GM23248 (cell line): ENCODE measurements around the gene SIK1. TPM values are rescaled to one million over a fixed set of nuclear protein-coding genes. Genes with fewer than 3 reads are reported as not detected.

Experiments
- DNase-seq: peaks from one replicate; pipeline ENCODE4 v3.0.0-alpha.2; 2015
- H2AFZ ChIP-seq: fragments of 200-600 bp; sonication (generic); 2 replicates; pipeline ENCODE4 v1.6.1; 2016; ENCODE audit warnings: antibody characterized with exemption
- H3F3A ChIP-seq: fragments of 200-600 bp; sonication (generic); 2 replicates; pipeline ENCODE4 v1.6.1; 2016; ENCODE audit warnings: mild to moderate bottlenecking, antibody characterized with exemption, mixed run types; ENCODE audit not compliant: insufficient read depth
- H3K27ac ChIP-seq: fragments of 200-600 bp; sonication (generic); 2 replicates; pipeline ENCODE4 v1.5.1; 2016; ENCODE audit warnings: mild to moderate bottlenecking
- H3K27me3 ChIP-seq: fragments of 200-600 bp; sonication (generic); replicated peaks from 2 replicates; pipeline ENCODE4 v1.6.1; 2016; ENCODE audit warnings: mild to moderate bottlenecking; ENCODE audit not compliant: insufficient read depth
- H3K36me3 ChIP-seq: fragments of 200-600 bp; sonication (generic); 2 replicates; pipeline ENCODE4 v1.6.1; 2016; ENCODE audit warnings: low read depth, mild to moderate bottlenecking
- H3K4me1 ChIP-seq: fragments of 200-600 bp; sonication (generic); 2 replicates; pipeline ENCODE4 v1.6.1; 2016; ENCODE audit warnings: mild to moderate bottlenecking; ENCODE audit not compliant: insufficient read depth
- H3K4me2 ChIP-seq: fragments of 200-600 bp; sonication (generic); one replicate; pipeline ENCODE4 v1.6.1; 2016; ENCODE audit warnings: mild to moderate bottlenecking; ENCODE audit not compliant: unreplicated experiment
- H3K4me3 ChIP-seq: fragments of 200-600 bp; sonication (generic); 2 replicates; pipeline ENCODE4 v1.5.1; 2016; ENCODE audit warnings: mild to moderate bottlenecking
- H3K79me2 ChIP-seq: fragments of 200-600 bp; sonication (generic); 2 replicates; pipeline ENCODE4 v1.6.1; 2016; ENCODE audit warnings: mild to moderate bottlenecking; ENCODE audit not compliant: insufficient read depth
- H3K9ac ChIP-seq: fragments of 200-600 bp; sonication (generic); 2 replicates; pipeline ENCODE4 v1.6.1; 2016; ENCODE audit warnings: mild to moderate bottlenecking
- H3K9me2 ChIP-seq: fragments of 200-600 bp; sonication (generic); 2 replicates; pipeline ENCODE4 v1.6.1; 2016; ENCODE audit warnings: mixed run types, mild to moderate bottlenecking, moderate library complexity; ENCODE audit not compliant: insufficient read depth
- H3K9me3 ChIP-seq: fragments of 200-600 bp; sonication (generic); one replicate; pipeline ENCODE4 v1.6.1; 2017; ENCODE audit warnings: low read depth
- H4K20me1 ChIP-seq: fragments of 200-600 bp; sonication (generic); 2 replicates; pipeline ENCODE4 v1.6.0; 2016; ENCODE audit not compliant: insufficient read depth
- EZH2 ChIP-seq: fragments of 200-600 bp; sonication (generic); IDR thresholded peaks from 2 replicates; pipeline ENCODE4 v1.6.1; 2018; ENCODE audit warnings: antibody characterized with exemption, mild to moderate bottlenecking; ENCODE audit not compliant: insufficient read depth, poor library complexity, severe bottlenecking
- EZH2phosphoT487 ChIP-seq: fragments of 200-600 bp; sonication (generic); IDR thresholded peaks from 2 replicates; pipeline ENCODE4 v1.6.1; 2018; ENCODE audit warnings: antibody characterized with exemption, moderate library complexity, mild to moderate bottlenecking, low read depth; ENCODE audit not compliant: insufficient read depth
- WGBS, 2 experiments: methylation state at CpG; one replicate each; pipeline ENCODE4 v1.1.6; 2015 to 2017; ENCODE audit warnings: low lambda C conversion rate in 2 of 2, low coverage in 1 of 2; ENCODE audit errors: missing lambda C conversion rate in 2 of 2; 5-methylcytosine and 5-hydroxymethylcytosine counted together
- in situ Hi-C: fragments of 300-500 bp; cut with MboI; formaldehyde crosslinking; loops from 2 replicates; pipeline ENCODE4 v1.15.0; 2020
- polyA plus RNA-seq: library from polyadenylated mRNA; unstranded; fragments of >200 nt; fragmentation: Nextera tagmentation; extraction: Ambion mirVana; gene quantifications from 2 replicates; pipeline ENCODE4 v1.2.1, GENCODE V29; 2016
- total RNA-seq: library from RNA; depleted of rRNA; stranded (reverse); fragments of >200 nt; shearing (Covaris generic); gene quantifications from 2 replicates; pipeline ENCODE4 v1.2.3, GENCODE V29; 2014; rRNA removed

SIK1 gene
- total and polyA plus RNA-seq, 2 experiments from 2014 or later = 0.29 to 0.65 TPM

DNA sequence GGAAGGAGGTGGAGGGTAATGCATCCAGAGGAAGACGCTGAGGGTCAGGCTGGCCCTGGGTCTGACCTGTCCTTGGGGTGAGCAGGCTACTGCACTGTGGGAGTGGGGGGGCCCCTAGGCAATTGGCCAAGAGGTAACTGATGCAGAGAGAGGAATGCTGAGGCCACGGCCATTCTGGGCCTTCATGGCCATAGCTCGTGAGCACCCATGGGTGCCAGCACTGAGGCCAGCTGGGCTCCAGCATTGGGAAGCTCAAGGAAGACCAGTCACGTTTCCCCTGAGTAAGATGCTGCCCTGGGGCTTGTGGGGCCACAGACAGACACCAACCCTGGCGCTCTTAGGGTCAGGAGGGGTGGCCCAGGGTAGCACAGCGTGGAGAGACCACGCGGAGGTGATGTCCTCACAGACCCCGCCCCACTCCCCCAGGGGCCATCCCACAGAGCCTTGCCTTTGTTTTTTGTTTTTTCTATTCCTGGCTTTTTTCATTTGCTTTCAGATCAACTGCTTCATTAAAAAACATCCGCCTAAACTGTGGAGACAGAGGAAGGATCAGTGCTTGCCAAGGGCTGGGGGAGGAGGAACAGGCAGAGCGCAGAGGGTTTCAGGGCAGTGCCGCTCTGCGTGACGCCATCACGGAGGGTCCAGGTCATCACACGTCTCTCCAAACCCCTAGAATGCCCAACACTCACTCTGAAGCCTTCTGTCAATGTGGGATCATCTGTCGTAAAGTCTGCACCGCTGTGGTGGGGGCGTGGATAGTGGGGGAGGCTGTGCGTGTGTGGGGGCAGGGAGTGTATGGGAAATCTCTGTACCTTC is 61.1 kb downstream of the SIK1 start:
- WGBS, 2 experiments = 84 to 86% methylated on average over 20 of the region's 20 CpGs
- Histone ChIP-seq H3K4me2 (no peak overlapping the region), H3F3A (peaks cover 4% of the 10 kb centered on the region; the same call in 1 of the 2 replicates), H3K79me2 (no peaks in the 10 kb centered on the region), H3K9me2 (no peaks in the 10 kb centered on the region), H3K9ac (no peak overlapping the region), H3K36me3 (no peaks in the 10 kb centered on the region), H3K4me3 (no peak overlapping the region), H3K27me3 (no peaks in the 10 kb centered on the region), H3K4me1 (peaks cover 21% of the 10 kb centered on the region), H3K27ac (no peak overlapping the region), H4K20me1 (no peaks in the 10 kb centered on the region), H3K9me3 (no peaks in the 10 kb centered on the region), H2AFZ (no peak overlapping the region)
- TF ChIP-seq EZH2phosphoT487 = no peak
- in situ Hi-C loops = no loop called here
- no peak for DNase-seq

- no peaks in the 10 kb centered on the region for H3F3A ChIP-seq
- no peak for DNase-seq
- H3K4me3 ChIP-seq = no peak overlapping the region
- no peaks in the 10 kb centered on the region for H3K27me3 ChIP-seq
- no peak overlapping the region for H2AFZ ChIP-seq
- H3K9me3 ChIP-seq = no peaks in the 10 kb centered on the region
- TF ChIP-seq EZH2phosphoT487 = no peak
- TF ChIP-seq EZH2 = no peak
- no peak overlapping the region for H3K9ac ChIP-seq
- H3K36me3 ChIP-seq = no peaks in the 10 kb centered on the region
- H3K9me2 ChIP-seq = no peaks in the 10 kb centered on the region
- H4K20me1 ChIP-seq = no peaks in the 10 kb centered on the region
- 88 to 91% methylated on average over 18 of the region's 18 CpGs for WGBS, 2 experiments
- H3K4me1 ChIP-seq = peaks cover 14% of the 10 kb centered on the region
- in situ Hi-C loops = no loop called here
- no peaks in the 10 kb centered on the region for H3K79me2 ChIP-seq
- no peak overlapping the region for H3K4me2 ChIP-seq
- no peak overlapping the region for H3K27ac ChIP-seq
These were observed 62.0 kb downstream of the SIK1 start for GRCh38 chr21:43364851-43365424.

Other genes with a start within 250 kb of the SIK1 start
- 2.5 and 4.8 TPM in 2 replicates for gene HSF2BP, start 232.4 kb upstream of the SIK1 start, total RNA-seq
- 1.6 TPM in 2 replicates for gene HSF2BP, start 232.4 kb upstream of the SIK1 start, polyA plus RNA-seq
- 14.0 and 15.0 TPM in 2 replicates for gene RRP1B, start 232.4 kb upstream of the SIK1 start, total RNA-seq
- gene RRP1B, start 232.4 kb upstream of the SIK1 start, polyA plus RNA-seq = 12.9 and 13.6 TPM in 2 replicates